ENCODE data around the gene RPP25.

Gene RPP25

GRCh38 chr15:74956648-74957475 is at the start of gene RPP25:
Gene RPP25 (minus strand): TSS chr15:74956772. CDS start chr15:74956583, 189 bp downstream.
- Histone ChIP-seq H2AFZ (ENCODE audit: low read depth) (peak within 1 kb of the TSS; percentile 97), H3K4me3 (IDR thresholded peaks at IDR 0.05; ENCODE audit: insufficient read depth, low read depth, low read length) (no peak within 1 kb of the TSS), H3K4me1 (ENCODE audit: low read depth, poor library complexity, severe bottlenecking) (peaks cover 38% of the 10 kb centered on the region), H3K4me2 (peak within 1 kb of the TSS; percentile 85), H3K36me3 (ENCODE audit: insufficient read depth) (no peaks in the 10 kb centered on the region), H4K20me1 (ENCODE audit: insufficient read depth) (no peaks in the 10 kb centered on the region), H3K79me2 (ENCODE audit: insufficient read depth, low read depth) (peaks cover 13% of the 10 kb centered on the region), H3K27me3 (ENCODE audit: insufficient read depth, low read depth) (no peaks in the 10 kb centered on the region), H3K27ac (peak within 1 kb of the TSS; percentile 77), H3K9ac (peak within 1 kb of the TSS; percentile 92)
- TF ChIP-seq, protein P1, sequence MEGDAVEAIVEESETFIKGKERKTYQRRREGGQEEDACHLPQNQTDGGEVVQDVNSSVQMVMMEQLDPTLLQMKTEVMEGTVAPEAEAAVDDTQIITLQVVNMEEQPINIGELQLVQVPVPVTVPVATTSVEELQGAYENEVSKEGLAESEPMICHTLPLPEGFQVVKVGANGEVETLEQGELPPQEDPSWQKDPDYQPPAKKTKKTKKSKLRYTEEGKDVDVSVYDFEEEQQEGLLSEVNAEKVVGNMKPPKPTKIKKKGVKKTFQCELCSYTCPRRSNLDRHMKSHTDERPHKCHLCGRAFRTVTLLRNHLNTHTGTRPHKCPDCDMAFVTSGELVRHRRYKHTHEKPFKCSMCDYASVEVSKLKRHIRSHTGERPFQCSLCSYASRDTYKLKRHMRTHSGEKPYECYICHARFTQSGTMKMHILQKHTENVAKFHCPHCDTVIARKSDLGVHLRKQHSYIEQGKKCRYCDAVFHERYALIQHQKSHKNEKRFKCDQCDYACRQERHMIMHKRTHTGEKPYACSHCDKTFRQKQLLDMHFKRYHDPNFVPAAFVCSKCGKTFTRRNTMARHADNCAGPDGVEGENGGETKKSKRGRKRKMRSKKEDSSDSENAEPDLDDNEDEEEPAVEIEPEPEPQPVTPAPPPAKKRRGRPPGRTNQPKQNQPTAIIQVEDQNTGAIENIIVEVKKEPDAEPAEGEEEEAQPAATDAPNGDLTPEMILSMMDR (conservative IDR thresholded peaks at IDR 0.05; ENCODE audit: low read depth, low read length), result no peak

- Histone ChIP-seq H3K79me2 (ENCODE audit: insufficient read depth, low read depth) (no peaks in the 10 kb centered on the region), H3K4me1 (ENCODE audit: low read depth, poor library complexity, severe bottlenecking) (peaks cover 23% of the 10 kb centered on the region), H2AFZ (ENCODE audit: low read depth) (no peak overlapping the region), H4K20me1 (ENCODE audit: insufficient read depth) (no peaks in the 10 kb centered on the region), H3K27me3 (ENCODE audit: insufficient read depth, low read depth) (no peaks in the 10 kb centered on the region), H3K4me2 (no peak overlapping the region), H3K4me3 (IDR thresholded peaks at IDR 0.05; ENCODE audit: insufficient read depth, low read depth, low read length) (no peak overlapping the region), H3K36me3 (ENCODE audit: insufficient read depth) (no peaks in the 10 kb centered on the region), H3K27ac (no peak overlapping the region), H3K9ac (no peak overlapping the region)
- TF ChIP-seq, protein P1 (conservative IDR thresholded peaks at IDR 0.05; ENCODE audit: low read depth, low read length), result no peak
Measured at GRCh38 chr15:75002398-75002797, 45.8 kb upstream of the RPP25 start.

GRCh38 chr15:75001310-75001709 is 44.7 kb upstream of the RPP25 start:
- no peaks in the 10 kb centered on the region for H3K27me3 ChIP-seq (ENCODE audit: insufficient read depth, low read depth)
- no peaks in the 10 kb centered on the region for H3K36me3 ChIP-seq (ENCODE audit: insufficient read depth)
- no peak overlapping the region for H3K27ac ChIP-seq
- H3K4me2 ChIP-seq, result no peak overlapping the region
- no peak overlapping the region for H3K4me3 ChIP-seq (IDR thresholded peaks at IDR 0.05; ENCODE audit: insufficient read depth, low read depth, low read length)
- TF ChIP-seq, protein P1 (conservative IDR thresholded peaks at IDR 0.05; ENCODE audit: low read depth, low read length), result no peak
- H3K79me2 ChIP-seq (ENCODE audit: insufficient read depth, low read depth), result no peaks in the 10 kb centered on the region
- no peaks in the 10 kb centered on the region for H4K20me1 ChIP-seq (ENCODE audit: insufficient read depth)
- H2AFZ ChIP-seq (ENCODE audit: low read depth), result no peak overlapping the region
- H3K4me1 ChIP-seq (ENCODE audit: low read depth, poor library complexity, severe bottlenecking), result peaks cover 18% of the 10 kb centered on the region
- no peak overlapping the region for H3K9ac ChIP-seq

GRCh38 chr15:74997543-74997942 is 41.0 kb upstream of the RPP25 start:
- H3K4me3 ChIP-seq (IDR thresholded peaks at IDR 0.05; ENCODE audit: insufficient read depth, low read depth, low read length), result no peak overlapping the region
- no peaks in the 10 kb centered on the region for H3K79me2 ChIP-seq (ENCODE audit: insufficient read depth, low read depth)
- H3K36me3 ChIP-seq (ENCODE audit: insufficient read depth), result no peaks in the 10 kb centered on the region
- no peak overlapping the region for H3K27ac ChIP-seq
- no peak overlapping the region for H3K4me2 ChIP-seq
- TF ChIP-seq, protein P1 (conservative IDR thresholded peaks at IDR 0.05; ENCODE audit: low read depth, low read length), result no peak
- no peak overlapping the region for H2AFZ ChIP-seq (ENCODE audit: low read depth)
- H3K9ac ChIP-seq, result no peak overlapping the region
- peaks cover 23% of the 10 kb centered on the region for H3K4me1 ChIP-seq (ENCODE audit: low read depth, poor library complexity, severe bottlenecking)
- H3K27me3 ChIP-seq (ENCODE audit: insufficient read depth, low read depth), result peaks cover 7% of the 10 kb centered on the region
- H4K20me1 ChIP-seq (ENCODE audit: insufficient read depth), result no peaks in the 10 kb centered on the region
